AG10803 (cell line): ENCODE results near the gene ADCY1.

Experiments used
- DNase-seq: peaks from one replicate; pipeline ENCODE4 v3.0.0; 2010; ENCODE audit warnings: low read depth
- H3K4me3 ChIP-seq: 2 replicates; pipeline ENCODE4 v1.5.1; 2011; ENCODE audit warnings: mild to moderate bottlenecking, low read length, control low read depth
- TF ChIP-seq, protein P1 (sequence below): conservative IDR thresholded peaks from 2 replicates; pipeline ENCODE4 v1.5.1; 2011; ENCODE audit warnings: mild to moderate bottlenecking, low read length, control low read depth, inconsistent platforms

ADCY1 gene

DNA sequence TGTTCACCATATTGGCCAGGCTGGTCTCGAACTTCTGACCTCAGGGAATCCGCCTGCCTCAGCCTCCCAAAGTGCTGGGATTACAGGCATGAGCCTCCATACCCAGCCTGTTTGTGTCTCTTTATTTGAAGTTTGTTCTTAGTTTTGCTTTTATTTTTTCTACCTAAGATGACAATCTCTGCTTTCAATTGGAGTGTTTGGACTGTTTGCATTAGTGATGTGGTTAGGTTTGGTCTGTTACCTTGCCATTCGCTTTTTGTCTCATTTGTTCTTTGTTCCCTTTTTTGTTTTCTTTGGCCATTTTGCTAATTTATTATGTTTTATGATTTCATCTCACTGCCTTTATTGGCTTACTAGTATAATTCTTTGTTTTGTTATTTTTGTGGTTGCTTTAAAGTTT lies 62.6 kb downstream of the ADCY1 start:
- no peak for DNase-seq
- TF ChIP-seq, protein P1, sequence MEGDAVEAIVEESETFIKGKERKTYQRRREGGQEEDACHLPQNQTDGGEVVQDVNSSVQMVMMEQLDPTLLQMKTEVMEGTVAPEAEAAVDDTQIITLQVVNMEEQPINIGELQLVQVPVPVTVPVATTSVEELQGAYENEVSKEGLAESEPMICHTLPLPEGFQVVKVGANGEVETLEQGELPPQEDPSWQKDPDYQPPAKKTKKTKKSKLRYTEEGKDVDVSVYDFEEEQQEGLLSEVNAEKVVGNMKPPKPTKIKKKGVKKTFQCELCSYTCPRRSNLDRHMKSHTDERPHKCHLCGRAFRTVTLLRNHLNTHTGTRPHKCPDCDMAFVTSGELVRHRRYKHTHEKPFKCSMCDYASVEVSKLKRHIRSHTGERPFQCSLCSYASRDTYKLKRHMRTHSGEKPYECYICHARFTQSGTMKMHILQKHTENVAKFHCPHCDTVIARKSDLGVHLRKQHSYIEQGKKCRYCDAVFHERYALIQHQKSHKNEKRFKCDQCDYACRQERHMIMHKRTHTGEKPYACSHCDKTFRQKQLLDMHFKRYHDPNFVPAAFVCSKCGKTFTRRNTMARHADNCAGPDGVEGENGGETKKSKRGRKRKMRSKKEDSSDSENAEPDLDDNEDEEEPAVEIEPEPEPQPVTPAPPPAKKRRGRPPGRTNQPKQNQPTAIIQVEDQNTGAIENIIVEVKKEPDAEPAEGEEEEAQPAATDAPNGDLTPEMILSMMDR: no peak
- no peak overlapping the region for H3K4me3 ChIP-seq

DNA sequence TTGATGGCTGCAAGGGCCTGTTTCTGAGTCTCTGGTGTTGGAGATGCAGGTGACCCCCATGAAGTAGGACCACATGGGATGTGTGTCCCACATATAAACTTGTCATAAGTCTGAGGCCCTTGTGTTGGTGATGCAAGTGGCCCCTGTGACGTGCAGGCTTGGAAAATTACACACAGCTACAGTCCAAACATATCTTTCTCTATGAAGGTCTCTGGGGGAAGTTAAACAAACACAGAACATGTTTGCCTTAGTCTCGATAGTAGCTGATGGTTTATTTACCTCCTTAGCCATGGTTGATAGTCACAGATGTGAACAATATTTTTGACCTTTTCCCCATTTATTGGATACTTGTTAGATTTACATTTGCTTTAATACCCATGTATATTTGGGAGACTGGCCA lies 64.7 kb downstream of the ADCY1 start:
- TF ChIP-seq, protein P1: no peak
- no peak overlapping the region for H3K4me3 ChIP-seq
- DNase-seq: no peak

DNA sequence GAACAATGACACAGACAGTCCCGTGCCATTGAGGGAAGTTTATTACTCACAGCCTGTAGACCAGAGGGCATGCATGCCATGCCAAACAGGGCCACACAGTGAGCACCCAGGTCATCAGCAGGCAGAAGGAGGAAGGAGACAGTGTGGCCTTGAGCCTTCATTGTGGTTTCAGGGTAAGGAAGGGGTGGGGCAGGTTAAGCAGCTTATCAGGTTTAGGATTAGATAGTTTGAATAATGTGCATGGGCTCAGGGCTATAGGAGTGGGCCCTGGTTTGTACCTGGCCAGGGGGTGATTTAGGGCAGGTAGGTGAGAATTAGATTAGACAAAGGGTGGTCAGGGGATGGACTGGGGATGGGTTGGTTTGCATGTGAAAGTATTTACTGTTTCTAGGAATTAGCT lies 67.9 kb downstream of the ADCY1 start:
- no peak overlapping the region for H3K4me3 ChIP-seq
- no peak for DNase-seq
- TF ChIP-seq, protein P1: no peak

DNA sequence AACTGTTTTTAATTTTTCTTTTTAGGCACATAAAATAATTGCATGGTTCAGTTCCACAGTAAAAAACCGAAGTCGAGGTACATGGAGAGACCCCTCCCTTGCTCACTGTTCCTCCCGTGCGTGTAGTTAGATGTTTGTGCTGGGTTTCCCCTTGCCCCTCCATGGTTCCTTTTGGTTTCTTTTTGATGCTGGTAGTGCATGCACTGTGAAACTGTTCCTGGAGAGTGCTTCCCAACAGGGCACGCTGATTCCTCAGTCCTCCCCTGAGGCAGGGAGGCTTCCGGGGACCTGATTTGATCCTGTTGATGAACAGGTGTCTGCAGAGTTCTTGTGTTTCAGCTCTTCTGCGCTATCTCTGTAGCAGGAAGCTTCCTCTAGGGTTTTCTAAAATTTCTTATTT lies 69.5 kb downstream of the ADCY1 start:
- no peak for DNase-seq

DNA sequence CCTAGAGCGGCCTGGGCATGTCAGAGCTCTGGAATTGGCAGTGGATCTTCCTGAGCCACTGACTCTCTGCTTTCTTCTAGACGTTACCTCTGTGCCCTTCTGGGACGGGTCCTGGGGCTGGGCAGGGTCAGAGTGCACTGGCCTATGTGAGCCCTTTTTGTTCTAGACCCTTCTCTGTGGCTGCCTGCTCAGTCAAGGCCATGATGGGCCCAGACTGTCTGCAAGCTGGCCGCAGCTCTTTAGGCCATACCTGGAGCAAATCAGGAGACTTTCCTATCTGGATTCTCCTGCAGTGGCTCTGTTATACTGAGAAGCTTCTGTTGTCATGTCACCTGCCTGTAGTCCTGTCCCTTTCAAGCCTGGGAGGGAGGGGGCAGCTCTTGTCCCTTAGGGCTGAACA lies 70.1 kb downstream of the ADCY1 start:
- DNase-seq: no peak
- TF ChIP-seq, protein P1: no peak
- no peak overlapping the region for H3K4me3 ChIP-seq

More for the DNA sequence above, 69.5 kb downstream of the ADCY1 start:
- H3K4me3 ChIP-seq: no peak overlapping the region
- TF ChIP-seq, protein P1: no peak

DNA sequence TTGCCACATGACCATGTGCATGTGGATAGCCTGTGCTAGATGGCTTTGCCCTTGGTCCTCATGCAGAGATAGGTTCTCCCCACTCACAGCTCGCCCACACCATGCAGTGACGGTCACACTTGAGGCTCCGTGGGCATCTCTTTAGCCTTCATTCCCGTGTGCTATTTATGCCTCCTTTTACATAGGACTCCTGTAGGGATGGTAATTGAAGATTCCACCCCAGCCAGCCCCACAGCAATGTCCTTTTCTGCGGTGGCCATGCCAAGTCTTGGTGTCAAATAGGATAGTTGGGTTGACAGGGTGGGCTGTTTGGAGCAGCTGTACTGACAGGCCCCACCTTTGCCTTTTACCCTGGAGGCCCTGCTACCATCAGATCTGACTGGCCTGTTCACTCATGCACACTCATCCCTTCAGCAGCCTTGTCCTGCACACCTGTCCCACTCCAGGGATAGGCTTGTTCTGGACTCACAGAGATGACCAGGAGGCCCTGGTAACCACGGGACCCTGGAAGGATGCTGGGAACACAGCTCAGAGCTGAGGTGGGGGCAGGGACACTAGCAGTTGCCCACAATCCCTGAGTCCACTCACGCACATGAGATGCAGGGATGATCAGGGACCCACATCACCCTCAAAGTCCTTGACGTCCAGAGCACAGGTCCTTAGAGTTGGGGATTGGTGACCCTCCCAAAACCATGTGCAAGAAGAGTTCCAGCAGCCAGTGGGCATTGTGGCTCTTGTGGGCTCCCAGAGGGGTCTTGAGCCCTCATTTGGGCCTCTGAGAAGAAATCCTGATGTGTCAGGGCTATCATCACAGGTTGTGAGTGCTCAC lies 71.2 kb downstream of the ADCY1 start:
- no peak for DNase-seq
- TF ChIP-seq, protein P1: no peak
- H3K4me3 ChIP-seq: no peak overlapping the region

DNA sequence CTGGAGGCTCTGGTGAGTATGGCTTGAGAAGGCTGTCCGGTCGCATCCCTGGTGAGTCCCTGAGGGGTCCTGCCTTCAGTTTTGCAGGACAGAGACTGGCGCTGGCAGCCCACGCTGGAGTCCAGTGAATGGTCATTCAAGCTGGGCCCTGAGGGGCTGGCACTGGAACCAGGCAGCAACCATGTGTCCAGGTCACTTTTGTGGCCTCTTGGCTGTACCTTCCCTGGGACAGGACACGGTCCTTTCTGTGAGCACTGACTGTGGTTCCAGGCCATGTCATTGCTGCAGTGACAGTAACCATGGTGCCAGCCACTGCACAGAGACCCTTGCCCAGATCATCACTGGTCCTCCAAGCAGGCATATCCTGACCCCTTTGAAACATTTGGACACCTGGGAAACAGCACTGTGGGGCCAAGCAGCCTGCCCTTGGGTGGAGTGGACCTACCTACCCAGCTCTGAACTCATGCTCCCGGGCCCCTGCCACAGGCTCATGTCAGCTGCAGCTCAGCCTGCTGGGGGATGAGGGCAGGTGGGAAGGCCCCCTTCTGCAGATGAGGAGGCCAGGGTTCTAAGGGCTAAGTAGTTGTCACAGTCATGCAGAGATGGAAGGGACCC lies 72.1 kb downstream of the ADCY1 start:
- H3K4me3 ChIP-seq: no peak overlapping the region
- TF ChIP-seq, protein P1: no peak
- DNase-seq: no peak
